ENCODE results near the gene TMEM14B. TPM values are rescaled to one million over a fixed set of nuclear protein-coding genes. Genes with fewer than 3 reads are reported as not detected.

TMEM14B gene
- total RNA-seq, 1 experiment from 2014 or later = 168 TPM

DNA sequence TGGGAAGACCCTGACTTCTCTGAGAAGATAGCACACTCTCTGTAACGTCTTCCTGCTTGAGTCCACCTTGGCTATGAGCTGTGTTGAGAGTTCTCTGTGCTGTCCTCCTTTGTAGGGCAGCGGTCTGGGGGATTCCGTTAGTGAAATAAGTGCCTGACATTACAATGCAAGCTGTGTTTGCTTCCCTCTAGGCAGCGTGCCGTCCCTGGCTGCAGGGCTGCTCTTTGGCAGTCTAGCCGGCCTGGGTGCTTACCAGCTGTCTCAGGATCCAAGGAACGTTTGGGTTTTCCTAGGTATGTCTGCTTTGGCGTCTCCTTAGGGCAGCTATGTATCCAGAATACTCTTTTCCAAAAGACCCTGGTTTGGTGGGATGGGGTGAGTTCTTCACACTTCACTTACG is 21.9 kb upstream of the TMEM14B start:
- no peak for TF ChIP-seq EZH2 (IDR thresholded peaks at IDR 0.05; ENCODE audit: low read depth)
- TF ChIP-seq, protein P1, sequence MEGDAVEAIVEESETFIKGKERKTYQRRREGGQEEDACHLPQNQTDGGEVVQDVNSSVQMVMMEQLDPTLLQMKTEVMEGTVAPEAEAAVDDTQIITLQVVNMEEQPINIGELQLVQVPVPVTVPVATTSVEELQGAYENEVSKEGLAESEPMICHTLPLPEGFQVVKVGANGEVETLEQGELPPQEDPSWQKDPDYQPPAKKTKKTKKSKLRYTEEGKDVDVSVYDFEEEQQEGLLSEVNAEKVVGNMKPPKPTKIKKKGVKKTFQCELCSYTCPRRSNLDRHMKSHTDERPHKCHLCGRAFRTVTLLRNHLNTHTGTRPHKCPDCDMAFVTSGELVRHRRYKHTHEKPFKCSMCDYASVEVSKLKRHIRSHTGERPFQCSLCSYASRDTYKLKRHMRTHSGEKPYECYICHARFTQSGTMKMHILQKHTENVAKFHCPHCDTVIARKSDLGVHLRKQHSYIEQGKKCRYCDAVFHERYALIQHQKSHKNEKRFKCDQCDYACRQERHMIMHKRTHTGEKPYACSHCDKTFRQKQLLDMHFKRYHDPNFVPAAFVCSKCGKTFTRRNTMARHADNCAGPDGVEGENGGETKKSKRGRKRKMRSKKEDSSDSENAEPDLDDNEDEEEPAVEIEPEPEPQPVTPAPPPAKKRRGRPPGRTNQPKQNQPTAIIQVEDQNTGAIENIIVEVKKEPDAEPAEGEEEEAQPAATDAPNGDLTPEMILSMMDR (conservative IDR thresholded peaks at IDR 0.05) = no peak
- no peaks in the 10 kb centered on the region for H3K36me3 ChIP-seq (ENCODE audit: low read depth)
- H4K20me1 ChIP-seq (ENCODE audit: insufficient read depth) = no peaks in the 10 kb centered on the region
- BruUV-seq (replicated peaks) = no TSS peak
- no peak overlapping the region for H2AFZ ChIP-seq
- no peak overlapping the region for H3K4me3 ChIP-seq
- DNase-seq = no peak
- 0 out of 2 replicates have a peak, but pooled peaks cover 10% of the 10 kb centered on the region for H3K4me1 ChIP-seq (replicated peaks; ENCODE audit: insufficient read depth)
- no peaks in the 10 kb centered on the region for H3K27me3 ChIP-seq (ENCODE audit: insufficient read depth, low read depth)
- no peak overlapping the region for H3K4me2 ChIP-seq
- no peaks in the 10 kb centered on the region for H3K9me2 ChIP-seq (ENCODE audit: insufficient read depth)
- H3K79me2 ChIP-seq (ENCODE audit: low read depth) = peaks cover 14% of the 10 kb centered on the region
- ChIA-PET CTCF (no interaction called here), POLR2A (ENCODE audit: unreplicated experiment) (no interaction called here)
- H3K27ac ChIP-seq = no peak overlapping the region
- no peaks in the 10 kb centered on the region for H3K9me3 ChIP-seq (ENCODE audit: insufficient read depth, low read depth)
- intact Hi-C loops (cut with micrococcal nuclease; ENCODE audit: unreplicated experiment) = loop anchor here (10.0 kb wide), 1 partner anchor 211 kb away; no protein-coding TSS in a partner anchor
- H3F3A ChIP-seq (ENCODE audit: insufficient read depth, low read depth) = peaks cover 10% of the 10 kb centered on the region; the same call in 1 of the 2 replicates

DNA sequence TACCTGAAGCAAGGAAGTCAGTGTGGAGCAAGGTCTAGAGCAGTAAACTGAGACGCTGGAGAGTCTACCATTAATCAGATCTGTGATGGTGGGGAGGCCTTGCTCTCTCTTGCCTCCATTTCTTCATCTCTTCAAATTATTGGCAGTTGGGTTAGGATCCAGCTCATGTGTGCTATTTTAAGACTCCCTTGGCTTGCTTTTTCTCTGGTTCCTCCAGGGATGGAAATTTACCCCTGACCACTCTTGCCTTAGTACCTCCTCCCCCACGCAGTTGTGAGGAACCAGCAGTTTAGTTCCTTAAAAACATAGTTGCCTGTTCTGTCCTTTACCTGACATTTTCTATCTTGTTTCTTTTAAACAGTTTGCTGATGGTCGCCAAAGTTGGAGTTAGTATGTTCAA is 17.4 kb upstream of the TMEM14B start:
- ChIA-PET POLR2A (ENCODE audit: unreplicated experiment) (no interaction called here), CTCF (no interaction called here)
- Histone ChIP-seq H3K9me2 (ENCODE audit: insufficient read depth) (no peaks in the 10 kb centered on the region), H3K4me3 (no peak overlapping the region), H3K4me2 (no peak overlapping the region), H3K27me3 (ENCODE audit: insufficient read depth, low read depth) (no peaks in the 10 kb centered on the region), H4K20me1 (ENCODE audit: insufficient read depth) (no peaks in the 10 kb centered on the region), H3F3A (ENCODE audit: insufficient read depth, low read depth) (peaks cover 13% of the 10 kb centered on the region), H3K4me1 (replicated peaks; ENCODE audit: insufficient read depth) (peaks cover 5% of the 10 kb centered on the region), H2AFZ (no peak overlapping the region), H3K36me3 (ENCODE audit: low read depth) (no peaks in the 10 kb centered on the region), H3K79me2 (ENCODE audit: low read depth) (no peaks in the 10 kb centered on the region), H3K27ac (no peak overlapping the region), H3K9me3 (ENCODE audit: insufficient read depth, low read depth) (no peaks in the 10 kb centered on the region)
- intact Hi-C loops (cut with micrococcal nuclease; ENCODE audit: unreplicated experiment) = no loop called here
- no peak for DNase-seq
- no TSS peak for BruUV-seq (replicated peaks)
- no peak for TF ChIP-seq EZH2 (IDR thresholded peaks at IDR 0.05; ENCODE audit: low read depth)
- TF ChIP-seq, protein P1 (conservative IDR thresholded peaks at IDR 0.05) = no peak

GRCh38 chr6:10733151-10733715 is 14.4 kb upstream of the TMEM14B start:
- Histone ChIP-seq H3K27me3 (ENCODE audit: insufficient read depth, low read depth) (no peaks in the 10 kb centered on the region), H3K4me2 (no peak overlapping the region), H4K20me1 (ENCODE audit: insufficient read depth) (no peaks in the 10 kb centered on the region), H3K4me1 (replicated peaks; ENCODE audit: insufficient read depth) (peaks cover 10% of the 10 kb centered on the region), H2AFZ (no peak overlapping the region), H3K4me3 (no peak overlapping the region), H3K9me3 (ENCODE audit: insufficient read depth, low read depth) (no peaks in the 10 kb centered on the region), H3K36me3 (ENCODE audit: low read depth) (no peaks in the 10 kb centered on the region), H3F3A (ENCODE audit: insufficient read depth, low read depth) (peaks cover 16% of the 10 kb centered on the region), H3K27ac (0 out of 2 replicates have a peak overlapping the region, but pooled peaks have one; percentile 84), H3K9me2 (ENCODE audit: insufficient read depth) (no peaks in the 10 kb centered on the region), H3K79me2 (ENCODE audit: low read depth) (no peaks in the 10 kb centered on the region)
- intact Hi-C loops (cut with micrococcal nuclease; ENCODE audit: unreplicated experiment) = no loop called here
- BruUV-seq (replicated peaks) = no TSS peak
- ChIA-PET POLR2A (ENCODE audit: unreplicated experiment) (no interaction called here), CTCF (interaction anchor here (0.6 kb wide), 1 partner anchor 68 kb away, joined by 4 read pairs; no protein-coding TSS in a partner anchor)
- no peak for DNase-seq
- no peak for TF ChIP-seq EZH2 (IDR thresholded peaks at IDR 0.05; ENCODE audit: low read depth)
- TF ChIP-seq, protein P1 (conservative IDR thresholded peaks at IDR 0.05) = no peak

All from PC-9 (cell line).